Testis (tissue), 3 donors: ENCODE measurements around the gene NEUROD1. TPM values are rescaled to one million over a fixed set of nuclear protein-coding genes. Genes with fewer than 3 reads are reported as not detected.
"Not testable (repeated sequence)": the region's sequence is repeated elsewhere in the genome, so short reads cannot be mapped to it uniquely, and the experiment has no call there.

Experiments used
- DNase-seq: peaks from one replicate; pipeline ENCODE4 v3.0.0-alpha.2; 2019
- H3K27ac ChIP-seq, 2 donors: fragments of 200-600 bp; sonication (generic); one replicate each; pipeline ENCODE4 v1.5.1; 2019
- H3K27me3 ChIP-seq: fragments of 200-600 bp; sonication (generic); one replicate; pipeline ENCODE4 v1.5.1; 2019
- H3K36me3 ChIP-seq: fragments of 200-600 bp; sonication (generic); one replicate; pipeline ENCODE4 v1.5.1; 2017; ENCODE audit warnings: low read depth; ENCODE audit errors: missing control alignments
- H3K4me1 ChIP-seq: fragments of 200-600 bp; sonication (generic); one replicate; pipeline ENCODE4 v1.5.1; 2019
- H3K4me3 ChIP-seq, 2 donors: fragments of 200-600 bp; sonication (generic); one replicate each; pipeline ENCODE4 v1.5.1; 2017 to 2019
- H3K9me3 ChIP-seq: fragments of 200-600 bp; sonication (generic); one replicate; pipeline ENCODE4 v1.5.1; 2017
- POLR2A ChIP-seq: fragments of 450-650 bp; IDR thresholded peaks from one replicate; pipeline ENCODE4 v1.6.1; 2017; ENCODE audit warnings: antibody characterized with exemption, mild to moderate bottlenecking, moderate library complexity
- whole genome bisulfite sequencing, 2 donors: methylation state at CpG; one replicate each; pipeline ENCODE4 v1.1.5; 2018; 5-methylcytosine and 5-hydroxymethylcytosine counted together
- intact Hi-C: fragments of 100-400 bp; cut with DNase I; formaldehyde crosslinking; loops from one replicate; pipeline ENCODE4 v1.15.1; 2023; ENCODE audit warnings: low total_unique reads
- polyA plus RNA-seq: library from polyadenylated mRNA; stranded (reverse); fragments of 350-450 nt; fragmentation: Illumina TruSeq; extraction: RNeasy Lipid Tissue Mini Kit (QIAGEN cat#74804); gene quantifications from one replicate; pipeline ENCODE4 v1.2.3, GENCODE V29; 2014; ENCODE audit warnings: low read depth, low replicate concordance; ENCODE audit not compliant: insufficient read depth
- total RNA-seq, 2 donors: library from RNA; depleted of rRNA; stranded (reverse); fragments of >200 nt; gene quantifications; one replicate each; pipeline ENCODE4 v1.2.3, GENCODE V29; 2016
- TF ChIP-seq, protein P1 (sequence below), 3 experiments: fragments of 450-650 bp in 2 of 3; fragments of 200-600 bp in 1 of 3; sonication (generic) in 1 of 3; IDR thresholded peaks; one replicate each; pipeline ENCODE4 v1.5.1; 2016 to 2019; ENCODE audit warnings: antibody characterized with exemption in 3 of 3, mild to moderate bottlenecking in 2 of 3, moderate library complexity in 1 of 3

Gene NEUROD1
- total and polyA plus RNA-seq, 3 donors from 2014 or later: 0.19 to 0.62 (median 0.55) TPM

DNA sequence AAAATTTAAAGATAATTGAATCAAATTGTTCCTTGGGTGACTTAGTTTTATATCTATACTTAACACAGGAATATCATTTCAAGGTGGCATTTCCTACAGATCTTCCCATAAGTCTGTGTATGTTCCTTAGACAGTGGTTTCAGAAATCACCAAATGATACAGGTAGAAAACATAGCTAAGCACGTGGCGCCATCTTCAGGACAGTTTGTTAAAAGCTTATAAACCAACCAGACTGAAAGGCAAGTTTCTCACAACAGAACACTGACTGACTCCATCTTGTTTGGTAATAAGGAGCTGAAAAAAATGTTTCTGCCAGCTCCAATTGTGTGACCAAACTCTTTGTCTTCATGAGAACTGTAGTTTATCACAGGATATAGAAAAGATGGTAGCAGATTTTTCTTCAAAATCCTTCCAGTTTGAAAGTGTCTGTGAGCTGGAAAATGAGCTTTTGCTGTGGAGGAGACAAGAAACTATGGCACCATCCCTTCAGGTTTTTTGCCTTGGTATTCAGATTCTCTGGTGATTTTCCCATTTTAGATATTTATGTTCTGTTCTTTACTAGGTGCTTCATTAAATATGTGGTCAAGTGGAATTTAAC is 34.8 kb upstream of the NEUROD1 start:
- Histone ChIP-seq H3K27me3 (no peaks in the 10 kb centered on the region), H3K36me3 (no peaks in the 10 kb centered on the region), H3K4me3 (no peak overlapping the region), H3K27ac (no peak overlapping the region), H3K4me1 (no peaks in the 10 kb centered on the region), H3K9me3 (no peaks in the 10 kb centered on the region)
- TF ChIP-seq, protein P1, sequence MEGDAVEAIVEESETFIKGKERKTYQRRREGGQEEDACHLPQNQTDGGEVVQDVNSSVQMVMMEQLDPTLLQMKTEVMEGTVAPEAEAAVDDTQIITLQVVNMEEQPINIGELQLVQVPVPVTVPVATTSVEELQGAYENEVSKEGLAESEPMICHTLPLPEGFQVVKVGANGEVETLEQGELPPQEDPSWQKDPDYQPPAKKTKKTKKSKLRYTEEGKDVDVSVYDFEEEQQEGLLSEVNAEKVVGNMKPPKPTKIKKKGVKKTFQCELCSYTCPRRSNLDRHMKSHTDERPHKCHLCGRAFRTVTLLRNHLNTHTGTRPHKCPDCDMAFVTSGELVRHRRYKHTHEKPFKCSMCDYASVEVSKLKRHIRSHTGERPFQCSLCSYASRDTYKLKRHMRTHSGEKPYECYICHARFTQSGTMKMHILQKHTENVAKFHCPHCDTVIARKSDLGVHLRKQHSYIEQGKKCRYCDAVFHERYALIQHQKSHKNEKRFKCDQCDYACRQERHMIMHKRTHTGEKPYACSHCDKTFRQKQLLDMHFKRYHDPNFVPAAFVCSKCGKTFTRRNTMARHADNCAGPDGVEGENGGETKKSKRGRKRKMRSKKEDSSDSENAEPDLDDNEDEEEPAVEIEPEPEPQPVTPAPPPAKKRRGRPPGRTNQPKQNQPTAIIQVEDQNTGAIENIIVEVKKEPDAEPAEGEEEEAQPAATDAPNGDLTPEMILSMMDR (IDR thresholded peaks at IDR 0.05): peak; percentile 34 to 64 (median 60)
- no peak for TF ChIP-seq POLR2A
- intact Hi-C loops: no loop called here
- peak; percentile 92 for DNase-seq
- WGBS, 2 donors: 0 to 4% methylated on average over 2 of the region's 2 CpGs

DNA sequence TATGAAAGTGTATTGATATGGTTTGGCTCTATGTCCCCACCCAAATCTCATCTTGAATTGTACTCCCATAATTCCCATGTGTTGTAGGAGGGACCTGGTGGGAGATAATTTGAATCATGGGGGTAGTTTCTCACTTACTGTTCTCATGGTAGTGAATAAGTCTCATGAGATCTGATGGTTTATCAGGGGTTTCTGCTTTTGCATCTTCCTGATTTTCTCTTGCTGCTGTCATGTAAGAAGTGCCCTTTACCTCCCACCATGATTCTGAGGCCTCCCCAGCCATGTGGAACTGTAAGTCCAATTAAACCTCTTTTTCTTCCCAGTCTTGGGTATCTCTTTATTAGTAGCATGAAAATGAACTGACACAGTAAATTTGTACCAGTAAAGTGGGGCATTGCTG is 30.7 kb upstream of the NEUROD1 start:
- H3K4me3 ChIP-seq, H3K27me3 ChIP-seq, H3K27ac ChIP-seq, H3K9me3 ChIP-seq, DNase-seq, H3K4me1 ChIP-seq, H3K36me3 ChIP-seq, intact Hi-C loops: not testable (repeated sequence)

DNA sequence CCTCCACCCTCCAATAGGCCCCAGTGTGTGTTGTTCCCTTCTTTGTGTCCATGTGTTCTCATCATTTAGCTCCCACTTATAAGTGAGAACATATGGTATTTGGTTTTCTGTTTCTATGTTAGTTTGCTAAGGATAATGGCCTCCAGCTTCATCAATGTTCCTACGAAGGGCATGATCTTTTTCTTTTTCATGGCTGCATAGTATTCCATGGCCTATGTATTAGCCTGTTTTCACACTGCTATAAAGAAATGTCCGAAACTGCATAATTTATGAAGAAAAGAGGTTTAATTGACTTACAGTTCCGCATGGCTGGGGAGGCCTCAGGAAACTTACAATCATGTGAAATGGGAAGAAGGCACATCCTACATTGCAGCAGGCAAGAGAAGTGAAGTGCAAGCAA is 22.2 kb upstream of the NEUROD1 start:
- H3K36me3 ChIP-seq, H3K27ac ChIP-seq, DNase-seq, H3K27me3 ChIP-seq, H3K4me1 ChIP-seq, intact Hi-C loops, H3K9me3 ChIP-seq, H3K4me3 ChIP-seq: not testable (repeated sequence)
- 90 to 93% methylated on average over 3 of the region's 3 CpGs for WGBS, 2 donors

DNA sequence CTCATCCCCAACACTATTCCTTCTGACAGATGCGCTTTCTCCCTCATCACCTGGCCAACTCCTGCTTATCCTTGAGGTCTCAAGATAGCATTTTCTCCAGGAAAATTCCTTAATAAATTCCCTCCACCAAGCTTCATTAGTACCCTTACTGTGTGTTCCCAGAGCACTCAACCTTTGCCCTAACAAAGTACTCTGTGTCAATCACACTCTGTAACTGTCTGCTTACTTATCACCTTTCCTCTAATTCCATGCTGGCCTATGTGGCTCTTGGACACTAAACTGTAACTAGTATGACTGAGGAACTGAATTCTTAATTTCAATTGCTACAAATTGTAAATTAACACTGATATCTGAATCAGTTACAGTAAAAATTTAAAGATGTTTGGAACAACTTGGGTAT is 17.9 kb upstream of the NEUROD1 start:
- intact Hi-C loops: no loop called here
- DNase-seq: no peak
- no peak overlapping the region for H3K4me3 ChIP-seq
- H3K27me3 ChIP-seq: no peaks in the 10 kb centered on the region
- H3K4me1 ChIP-seq: no peaks in the 10 kb centered on the region
- no peaks in the 10 kb centered on the region for H3K36me3 ChIP-seq
- H3K27ac ChIP-seq: no peak overlapping the region
- 91 to 95% methylated on average over 1 of the region's 1 CpG for WGBS, 2 donors
- H3K9me3 ChIP-seq: no peaks in the 10 kb centered on the region
- TF ChIP-seq, protein P1 (IDR thresholded peaks at IDR 0.05): no peak
- TF ChIP-seq POLR2A: no peak

DNA sequence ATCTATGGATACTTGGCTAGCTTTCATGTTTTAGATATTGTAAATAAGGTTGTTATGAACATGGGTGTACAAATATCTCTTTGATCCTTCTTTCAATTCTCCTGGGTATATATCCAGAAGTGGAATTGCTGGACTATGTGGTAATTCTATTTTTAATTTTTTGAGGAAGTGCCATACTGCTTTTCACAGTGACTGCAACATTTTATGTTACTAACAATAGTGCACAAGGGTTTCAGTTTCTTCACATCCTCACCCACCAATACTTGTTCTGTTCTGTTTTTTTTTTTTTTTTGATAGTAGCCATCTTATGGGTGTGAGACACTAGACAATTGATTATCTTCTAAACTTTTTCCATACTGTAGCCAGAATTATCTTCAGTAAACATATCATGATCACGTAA is 17.3 kb upstream of the NEUROD1 start:
- TF ChIP-seq, protein P1 (IDR thresholded peaks at IDR 0.05): no peak
- no peak for TF ChIP-seq POLR2A
- intact Hi-C loops: no loop called here
- Histone ChIP-seq H3K4me1 (no peaks in the 10 kb centered on the region), H3K27me3 (no peaks in the 10 kb centered on the region), H3K27ac (no peak overlapping the region), H3K36me3 (no peaks in the 10 kb centered on the region), H3K9me3 (no peaks in the 10 kb centered on the region), H3K4me3 (no peak overlapping the region)
- 82 to 89% methylated on average over 1 of the region's 1 CpG for WGBS, 2 donors
- no peak for DNase-seq

DNA sequence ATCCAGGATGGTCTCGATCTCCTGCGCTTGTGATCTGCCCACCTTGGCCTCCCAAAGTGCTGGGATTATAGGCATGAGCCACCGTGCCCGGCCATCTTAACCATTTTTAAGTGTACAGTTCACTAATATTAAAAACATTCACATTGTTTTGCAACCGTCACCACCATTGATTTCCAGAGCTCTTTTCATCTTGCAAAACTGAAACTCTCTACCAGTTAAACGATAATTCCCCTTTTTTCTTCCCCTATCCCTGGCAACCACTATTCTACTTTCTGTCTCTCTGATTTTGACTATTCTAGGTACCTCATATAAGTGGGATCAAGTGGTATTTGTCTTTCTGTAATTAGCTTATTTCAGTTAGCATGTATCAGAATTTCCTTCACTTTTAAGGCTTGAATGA is 16.8 kb upstream of the NEUROD1 start:
- H3K36me3 ChIP-seq: no peaks in the 10 kb centered on the region
- WGBS, 2 donors: 85 to 93% methylated on average over 6 of the region's 6 CpGs
- no peak overlapping the region for H3K4me3 ChIP-seq
- TF ChIP-seq, protein P1 (IDR thresholded peaks at IDR 0.05): no peak
- no peak for TF ChIP-seq POLR2A
- no peaks in the 10 kb centered on the region for H3K4me1 ChIP-seq
- H3K27ac ChIP-seq: no peak overlapping the region
- H3K27me3 ChIP-seq: no peaks in the 10 kb centered on the region
- no peak for DNase-seq
- intact Hi-C loops: no loop called here
- H3K9me3 ChIP-seq: no peaks in the 10 kb centered on the region
